Activated CD8-positive, alpha-beta memory T cell treated with anti-CD3 and anti-CD28 coated beads, Interleukin-2, amount 50 U/mL, for 4 hours (primary cell): ENCODE results near the gene TMEM106C.

Experiments
- DNase-seq: peaks from one replicate; pipeline ENCODE4 v3.0.0-alpha.2; 2020

Gene TMEM106C

GRCh38 chr12:48017921-48018617, 54.7 kb downstream of the TMEM106C start:
- no peak for DNase-seq
